Stimulated activated CD8-positive, alpha-beta memory T cell treated with anti-CD3 and anti-CD28 coated beads, Interleukin-4, amount 100 ng/mL, for 48 hours (primary cell): ENCODE results near the gene VAMP8.
"Not testable (repeated sequence)": the region's sequence is repeated elsewhere in the genome, so short reads cannot be mapped to it uniquely, and the experiment has no call there.

Experiments used
- DNase-seq: peaks from one replicate; pipeline ENCODE4 v3.0.0-alpha.2; 2020

VAMP8 gene

GRCh38 chr2:85600951-85601770 lies 23.8 kb downstream of the VAMP8 start:
- DNase-seq: no peak

DNA sequence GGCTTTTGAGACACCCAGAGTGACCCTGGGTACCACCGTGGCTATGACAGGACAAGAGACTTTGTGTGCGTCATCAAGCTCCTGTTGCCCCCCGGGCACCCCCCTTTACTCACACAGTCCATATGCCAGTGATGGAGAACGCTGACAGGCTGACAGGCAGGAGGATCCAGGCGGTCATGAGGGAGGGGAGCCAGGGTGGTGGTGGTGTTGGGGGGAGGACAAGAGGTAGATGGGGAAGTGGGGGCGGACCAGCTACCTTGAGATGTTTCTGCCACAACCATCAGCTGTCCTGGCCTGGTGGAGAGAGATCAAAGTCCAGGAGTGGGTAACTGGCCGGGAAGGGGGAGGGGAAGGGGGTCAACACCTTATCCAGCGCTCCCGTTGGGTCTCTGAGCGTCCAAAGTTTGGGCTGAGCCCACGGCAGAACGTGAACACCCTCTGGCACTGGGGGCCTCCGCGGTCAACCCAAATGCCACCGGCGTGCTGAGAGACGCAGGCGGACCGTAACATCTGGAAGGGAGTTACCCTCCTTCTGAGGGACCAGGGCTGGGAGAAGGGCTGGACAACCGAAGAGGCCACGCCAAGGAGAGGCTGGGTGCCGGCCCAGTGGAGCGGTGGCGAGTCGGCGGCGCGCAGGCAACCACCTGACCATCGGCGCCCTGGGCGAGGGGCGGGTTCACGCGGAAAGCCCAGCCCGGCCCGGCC lies 24.5 kb downstream of the VAMP8 start:
- peak; percentile 36 for DNase-seq

DNA sequence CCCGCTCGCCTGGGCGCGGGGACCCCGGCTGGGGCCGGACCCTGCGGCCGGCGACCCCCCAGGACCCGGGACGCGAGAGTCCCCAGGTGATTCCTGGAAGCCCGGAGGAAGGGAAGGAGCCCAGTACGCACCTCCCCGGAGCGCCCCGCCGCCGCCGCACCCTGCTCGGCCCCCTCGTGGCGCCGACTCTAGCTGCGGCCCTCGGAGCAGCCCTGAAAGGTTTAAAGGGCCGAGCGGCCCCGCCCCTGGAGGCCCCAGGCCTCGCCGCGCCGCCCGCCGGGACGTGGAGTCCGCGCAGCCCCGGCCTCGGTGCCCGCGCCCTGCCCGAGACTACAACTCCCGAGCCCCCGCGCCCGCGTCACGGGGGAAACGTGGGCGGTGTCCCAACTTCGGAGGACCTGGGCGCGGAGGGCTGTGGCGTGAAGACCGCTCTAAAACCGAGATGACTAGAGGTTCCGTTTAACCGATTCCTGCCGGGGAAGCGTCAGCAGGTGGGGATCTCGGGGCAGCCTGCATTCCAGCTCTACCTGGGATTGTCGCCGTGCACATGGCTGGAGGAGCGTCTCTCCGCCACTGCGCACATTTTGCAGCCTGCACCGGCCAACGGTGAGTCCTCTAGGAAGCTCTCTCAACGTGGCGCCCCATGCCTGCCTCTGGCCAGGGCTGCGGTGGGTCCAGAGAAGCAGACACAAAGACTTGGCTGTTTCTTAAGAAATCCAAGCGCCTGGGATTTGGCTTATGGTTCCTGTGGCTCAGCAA lies 25.3 kb downstream of the VAMP8 start, which contains the start of gene TMEM150A:
TMEM150A (minus strand) TSS at position 223 of the 759 bp plus-strand sequence. CDS start 750 bp downstream, outside the sequence.
- DNase-seq: peak; percentile 92

DNA sequence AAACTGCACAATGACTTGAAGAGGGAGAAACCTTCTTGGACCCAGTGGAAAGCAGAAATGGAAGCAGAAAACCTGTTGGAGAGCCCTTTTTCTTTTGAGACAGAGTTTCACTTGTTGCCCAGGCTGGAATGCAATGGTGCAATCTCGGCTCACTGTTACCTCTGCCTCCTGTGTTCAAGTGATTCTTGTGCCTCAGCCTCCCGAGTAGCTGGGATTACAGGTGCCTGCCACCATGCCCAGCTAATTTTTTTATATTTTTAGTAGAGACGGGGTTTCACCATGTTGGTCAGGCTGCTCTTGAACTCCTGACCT lies 26.7 kb downstream of the VAMP8 start:
- not testable (repeated sequence) for DNase-seq

- DNase-seq: no peak
Measured at GRCh38 chr2:85604568-85605339, 27.4 kb downstream of the VAMP8 start.

- DNase-seq: no peak
Measured at GRCh38 chr2:85605406-85606115, 28.2 kb downstream of the VAMP8 start.

DNA sequence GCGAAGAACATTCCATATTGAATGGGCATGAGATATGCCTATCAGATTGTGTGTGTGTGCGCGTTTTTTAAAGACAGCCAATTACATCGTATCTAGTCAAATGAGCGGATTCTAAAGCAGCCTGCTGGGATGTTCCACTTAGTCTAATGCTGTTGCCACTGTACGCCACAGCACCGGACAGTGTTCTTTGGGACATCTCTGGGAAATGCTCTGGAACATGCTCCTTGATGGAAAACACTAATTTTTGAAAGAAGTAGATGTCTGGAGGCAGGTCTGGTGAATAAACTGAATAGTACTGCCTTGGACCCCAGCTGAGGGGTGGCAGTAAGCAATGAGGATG lies 28.7 kb downstream of the VAMP8 start:
- no peak for DNase-seq

DNA sequence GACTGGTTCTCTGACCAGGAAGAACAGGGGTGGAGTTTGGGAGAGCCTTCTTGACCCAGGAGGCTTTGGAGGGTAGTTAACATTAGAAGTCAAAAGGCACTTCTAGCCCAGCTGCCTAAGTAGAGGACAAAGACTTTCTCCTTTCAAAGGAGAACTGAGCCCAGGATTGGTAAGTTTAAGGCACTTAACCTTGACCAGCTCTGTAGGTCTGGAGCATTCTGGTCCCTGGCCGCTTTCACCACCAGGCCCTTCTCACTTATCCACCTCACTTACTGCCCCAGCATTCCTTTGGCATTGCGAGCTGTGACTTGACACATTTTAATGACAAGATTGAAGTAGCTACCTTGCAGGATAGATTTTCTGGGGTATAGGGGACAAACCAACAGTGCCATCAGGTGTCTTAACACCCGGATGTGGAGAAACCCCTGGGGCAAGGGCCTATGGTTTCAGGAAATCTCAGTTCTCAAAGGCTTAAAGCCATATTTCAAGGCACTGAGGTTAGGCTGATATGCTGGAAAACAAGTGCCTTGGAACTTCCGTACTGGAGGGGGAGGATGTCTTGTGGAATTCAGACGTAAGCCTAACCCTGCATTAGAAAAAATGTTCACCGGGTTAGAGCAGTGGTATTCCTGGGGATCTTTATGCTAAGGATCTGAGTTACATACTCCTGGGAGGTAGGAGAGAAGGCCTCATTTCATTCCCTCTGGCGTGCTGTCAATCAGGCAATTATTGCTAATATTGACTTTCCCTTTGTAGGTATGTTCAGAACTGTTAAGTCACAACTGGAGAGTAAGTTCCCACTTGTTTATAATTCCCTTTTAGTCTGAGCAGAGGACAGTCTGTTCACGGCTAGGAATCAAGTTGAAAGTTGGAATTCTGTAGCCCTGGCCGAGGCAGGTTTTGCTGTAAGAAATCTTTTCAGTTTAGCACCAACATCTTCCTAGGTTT lies 30.2 kb downstream of the VAMP8 start:
- DNase-seq: no peak

DNA sequence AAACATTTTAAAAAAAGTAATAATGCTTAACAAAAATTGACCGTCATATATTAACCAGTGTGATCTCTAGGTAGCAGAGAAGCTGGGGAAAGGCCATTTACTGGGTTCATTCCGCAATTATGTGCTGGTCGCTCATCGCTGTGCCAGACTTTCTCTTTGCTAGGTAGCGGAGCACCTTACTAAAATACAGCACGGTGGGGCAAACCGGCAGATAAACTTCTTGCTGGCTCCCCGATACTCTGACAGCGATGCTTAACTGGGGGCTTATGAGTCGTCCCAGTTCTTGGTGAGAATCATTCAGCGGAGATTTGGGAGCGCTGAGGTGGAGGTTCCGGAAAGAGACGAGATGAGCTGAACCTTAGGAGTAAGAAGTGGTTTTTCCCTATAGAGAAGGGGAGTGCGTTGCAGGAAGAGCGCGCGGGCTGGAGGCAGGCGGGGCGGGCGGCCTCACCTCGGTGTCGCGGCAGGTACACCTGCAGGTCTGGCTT lies 33.9 kb downstream of the VAMP8 start:
- peak; percentile 35 for DNase-seq

- peak; percentile 94 for DNase-seq
Measured at GRCh38 chr2:85611705-85612587, 34.6 kb downstream of the VAMP8 start, which contains the start of gene C2orf68. Gene C2orf68 (minus strand): TSS chr2:85612066. CDS start chr2:85611984, 82 bp downstream.

DNA sequence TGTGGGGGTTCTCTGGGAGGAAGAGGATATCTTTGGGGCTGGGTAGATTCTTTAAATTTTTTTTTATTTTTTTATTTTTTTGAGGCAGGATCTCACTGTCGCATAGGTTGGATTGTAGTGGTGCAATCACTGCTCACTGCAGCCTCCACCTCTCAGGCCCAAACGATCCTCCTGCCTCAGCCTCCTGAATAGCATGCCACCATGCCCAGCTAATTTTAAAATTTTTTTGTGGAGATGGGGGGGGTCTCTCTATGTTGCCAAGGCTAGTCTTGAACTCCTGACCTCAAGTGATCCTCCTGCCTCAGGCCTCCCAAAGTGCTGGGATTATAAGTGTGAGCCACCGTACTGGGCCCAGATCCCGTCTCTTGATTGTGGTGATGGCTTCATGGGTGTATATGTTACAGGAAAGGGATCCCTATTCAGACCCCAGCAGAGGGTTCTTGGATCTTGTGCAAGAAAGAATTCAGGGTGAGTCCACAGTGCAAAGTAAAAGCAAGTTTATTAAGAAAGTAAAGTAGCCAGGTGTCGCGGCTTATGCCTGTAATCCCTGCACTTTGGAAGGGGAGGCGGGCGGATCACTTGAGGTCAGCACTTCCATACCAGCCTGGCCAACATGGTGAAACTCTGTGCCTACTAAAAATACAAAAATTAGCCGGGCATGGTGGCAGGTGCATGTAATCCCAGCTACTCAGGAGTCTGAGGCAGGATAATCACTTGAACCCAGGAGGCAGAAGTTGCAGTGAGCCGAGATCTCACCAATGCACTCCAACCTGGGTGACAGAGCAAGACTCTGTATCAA lies 36.5 kb downstream of the VAMP8 start:
- DNase-seq: no peak

GRCh38 chr2:85614757-85615156 lies 37.4 kb downstream of the VAMP8 start:
- DNase-seq: not testable (repeated sequence)

GRCh38 chr2:85615413-85615728 lies 38.0 kb downstream of the VAMP8 start:
- DNase-seq: no peak

DNA sequence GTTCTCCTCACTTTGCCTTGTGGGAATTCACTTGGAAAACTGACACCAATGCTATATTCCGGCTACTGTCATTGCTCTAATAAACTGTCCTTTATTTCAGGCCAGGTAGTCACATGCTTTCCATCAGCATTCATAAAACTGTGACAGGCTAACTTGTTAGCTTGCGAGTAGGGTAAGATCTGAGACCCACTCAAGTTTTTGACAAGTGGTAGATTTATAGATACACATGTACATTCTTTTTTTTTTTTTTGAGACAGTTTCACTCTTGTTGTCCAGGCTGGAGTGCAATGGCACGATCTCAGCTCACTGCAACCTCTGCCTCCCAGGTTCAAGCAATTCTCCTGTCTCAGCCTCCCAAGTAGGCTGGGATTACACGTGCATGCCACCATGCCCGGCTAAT lies 40.3 kb downstream of the VAMP8 start:
- DNase-seq: not testable (repeated sequence)

- no peak for DNase-seq
Measured at GRCh38 chr2:85619617-85620016, 42.2 kb downstream of the VAMP8 start.

DNA sequence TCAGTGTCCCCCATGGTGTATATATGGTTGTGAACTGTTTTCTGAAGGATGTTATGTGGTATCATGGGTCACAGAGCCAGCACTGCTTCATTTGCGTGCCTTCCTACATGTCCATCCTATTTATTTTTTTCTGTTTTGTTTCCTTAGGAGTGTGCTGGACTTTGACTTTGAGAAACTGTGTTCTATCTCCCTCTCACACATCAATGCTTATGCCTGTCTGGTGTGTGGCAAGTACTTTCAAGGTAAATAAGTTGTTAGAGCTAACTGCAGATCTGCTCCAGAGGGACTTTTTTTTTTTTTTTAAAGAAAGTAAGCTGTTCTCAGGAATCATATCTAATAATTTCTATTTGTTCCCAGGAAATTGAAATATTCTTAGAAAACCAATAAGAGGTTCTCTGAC lies 44.0 kb downstream of the VAMP8 start:
- no peak for DNase-seq

GRCh38 chr2:85623991-85624390 lies 46.6 kb downstream of the VAMP8 start:
- no peak for DNase-seq

DNA sequence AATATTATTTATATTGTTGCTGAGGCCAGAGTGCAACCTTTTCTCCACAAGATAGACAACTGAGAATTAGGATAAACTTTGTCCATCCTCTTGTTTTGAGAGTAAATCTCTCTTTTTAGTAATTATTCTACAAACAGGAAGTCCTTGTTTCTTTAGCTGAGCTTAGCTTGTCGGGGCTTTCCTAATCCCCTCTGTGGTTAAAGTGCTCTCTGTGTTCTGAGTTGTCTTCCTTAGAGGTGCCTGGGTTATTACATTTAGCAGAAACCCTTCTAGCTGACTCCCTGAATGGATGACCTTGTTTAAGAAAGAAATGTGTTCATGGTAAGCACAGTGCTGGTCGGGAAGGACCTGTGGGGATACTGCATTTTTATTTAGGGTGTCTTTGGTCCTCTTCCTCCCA lies 51.3 kb downstream of the VAMP8 start:
- DNase-seq: no peak

- no peak for DNase-seq
Measured at GRCh38 chr2:85631316-85631715, 53.9 kb downstream of the VAMP8 start.
